WTC11 (cell line): ENCODE data around the gene KCTD21.

Experiments
- CTCF ChIP-seq: fragments of 200-600 bp; IDR thresholded peaks from 2 replicates; pipeline ENCODE4 v1.8.0; 2022; ENCODE audit warnings: antibody characterized with exemption
- IRF2 ChIP-seq: sonication (generic); formaldehyde crosslinking; IDR thresholded peaks from 2 replicates; pipeline ENCODE4 v1.8.0; 2022; ENCODE audit warnings: low read depth, missing genetic modification reagents, borderline replicate concordance
- MAX ChIP-seq: sonication (generic); formaldehyde crosslinking; IDR thresholded peaks from 2 replicates; pipeline ENCODE4 v1.8.0; 2022; ENCODE audit warnings: mild to moderate bottlenecking, missing genetic modification reagents
- ZBTB43 ChIP-seq: sonication (generic); formaldehyde crosslinking; IDR thresholded peaks from 2 replicates; pipeline ENCODE4 v1.8.1; 2023; ENCODE audit warnings: mild to moderate bottlenecking, missing genetic modification reagents
- ZNF138 ChIP-seq: sonication (generic); formaldehyde crosslinking; conservative IDR thresholded peaks from 2 replicates; pipeline ENCODE4 v1.8.1; 2022; ENCODE audit warnings: mild to moderate bottlenecking, moderate library complexity, missing genetic modification reagents
- ZNF232 ChIP-seq: sonication (generic); formaldehyde crosslinking; IDR thresholded peaks from 2 replicates; pipeline ENCODE4 v1.8.0; 2022; ENCODE audit warnings: mild to moderate bottlenecking, missing genetic modification reagents

- no peak for TF ChIP-seq IRF2
- no peak for TF ChIP-seq CTCF
- no peak for TF ChIP-seq MAX (CRISPR knock-in tag)
- no peak for TF ChIP-seq ZBTB43 (CRISPR knock-in tag)
- TF ChIP-seq ZNF232 = no peak
- TF ChIP-seq ZNF138 (CRISPR knock-in tag) = no peak
Observed at GRCh38 chr11:78127403-78127802, 61.0 kb downstream of the KCTD21 start.
